AG08395 (cell line): ENCODE data around the gene ZNF764.
"Not testable (repeated sequence)": the region's sequence is repeated elsewhere in the genome, so short reads cannot be mapped to it uniquely, and the experiment has no call there.

ENCODE experiments used
- DNase-seq: peaks from one replicate; pipeline ENCODE4 v3.0.0; 2012; ENCODE audit warnings: mixed read lengths, low spot score

ZNF764 gene

GRCh38 chr16:30557957-30558788 lies at the start of gene ZNF764:
Gene ZNF764, minus strand, starts transcription at chr16:30558374. Its CDS starts 192 bp downstream, at chr16:30558182.
- peak; percentile 98 for DNase-seq

GRCh38 chr16:30606004-30606403 lies 47.8 kb upstream of the ZNF764 start:
- no peak for DNase-seq

GRCh38 chr16:30605158-30605557 lies 47.0 kb upstream of the ZNF764 start:
- DNase-seq = no peak

- no peak for DNase-seq
Measured at GRCh38 chr16:30604316-30604947, 46.3 kb upstream of the ZNF764 start.

GRCh38 chr16:30603945-30604315 lies 45.8 kb upstream of the ZNF764 start:
- DNase-seq = no peak

- DNase-seq = peak; percentile 29
Measured at GRCh38 chr16:30602616-30603277, 44.6 kb upstream of the ZNF764 start.

GRCh38 chr16:30601966-30602365 lies 43.8 kb upstream of the ZNF764 start:
- no peak for DNase-seq

- no peak for DNase-seq
Measured at GRCh38 chr16:30600929-30601328, 42.8 kb upstream of the ZNF764 start.

- DNase-seq = no peak
Measured at GRCh38 chr16:30600215-30600614, 42.0 kb upstream of the ZNF764 start.

- DNase-seq = no peak
Measured at GRCh38 chr16:30592871-30593270, 34.7 kb upstream of the ZNF764 start.

- DNase-seq = not testable (repeated sequence)
Measured at GRCh38 chr16:30590869-30591268, 32.7 kb upstream of the ZNF764 start.

GRCh38 chr16:30589582-30589981 lies 31.4 kb upstream of the ZNF764 start:
- DNase-seq = not testable (repeated sequence)

GRCh38 chr16:30588651-30589050 lies 30.5 kb upstream of the ZNF764 start:
- DNase-seq = no peak

GRCh38 chr16:30585400-30586191 lies 27.4 kb upstream of the ZNF764 start, which contains the start of gene ZNF785:
Gene ZNF785, minus strand, starts transcription at chr16:30585697. Its CDS starts 86 bp downstream, at chr16:30585611.
- DNase-seq = peak; percentile 99

- DNase-seq = peak; percentile 7
Measured at GRCh38 chr16:30585022-30585399, 26.8 kb upstream of the ZNF764 start.

GRCh38 chr16:30582611-30583340 lies 24.6 kb upstream of the ZNF764 start:
- DNase-seq = no peak

- no peak for DNase-seq
Measured at GRCh38 chr16:30581457-30581856, 23.3 kb upstream of the ZNF764 start.

- no peak for DNase-seq
Measured at GRCh38 chr16:30574678-30575077, 16.5 kb upstream of the ZNF764 start.

GRCh38 chr16:30571445-30572322 lies 13.5 kb upstream of the ZNF764 start, which contains the start of gene ZNF688:
Gene ZNF688, minus strand, starts transcription at chr16:30571714. Its CDS starts 85 bp downstream, at chr16:30571629.
- DNase-seq = peak; percentile 98
